ENCODE results near the gene KIZ. TPM values are rescaled to one million over a fixed set of nuclear protein-coding genes. Genes with fewer than 3 reads are reported as not detected.

KIZ gene
- total RNA-seq, 4 donors from 2014 or later: 46.7 to 73.0 (median 48.6) TPM

DNA sequence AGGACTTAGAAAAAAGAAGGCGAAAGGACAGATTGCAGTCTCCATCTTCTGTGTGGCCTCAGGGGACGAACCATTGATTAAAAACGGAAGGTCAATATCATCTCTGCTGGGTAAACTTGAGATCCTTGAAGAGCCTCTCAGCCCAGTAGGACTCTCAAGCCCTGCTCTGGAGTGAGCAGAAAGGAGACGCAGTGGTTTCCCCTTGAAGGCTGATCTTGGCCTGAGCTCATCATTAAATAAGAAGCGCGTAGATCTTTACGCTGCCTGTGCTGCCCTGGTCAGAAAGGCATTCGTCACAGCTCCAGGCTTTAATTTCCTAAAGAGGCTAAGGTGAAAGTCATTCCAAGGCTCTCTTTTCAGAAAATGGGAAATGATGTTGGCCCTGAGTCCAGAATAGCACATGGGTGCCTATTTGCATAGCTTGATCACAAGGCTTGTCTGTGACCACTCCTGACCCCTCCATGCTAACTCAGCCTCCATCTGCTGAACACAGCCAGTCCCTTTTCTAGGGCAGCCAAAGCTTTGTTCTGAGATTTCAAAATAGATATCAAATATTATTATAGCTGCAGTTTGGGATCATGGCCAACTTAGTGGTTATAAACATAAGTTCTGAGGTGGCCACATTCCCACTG lies 148.0 kb downstream of the KIZ start:
- intact Hi-C loops (cut with DNase I): no loop called here
- Histone ChIP-seq H3K36me3 (no peaks in the 10 kb centered on the region), H3K27me3 (no peaks in the 10 kb centered on the region), H3K4me3 (replicated peaks in 1 of 3) (no peak overlapping the region), H3K4me1 (no peaks in the 10 kb centered on the region), H3K9me3 (no peaks in the 10 kb centered on the region), H3K27ac (no peak overlapping the region)
- 65 to 72% methylated on average over 8 of the region's 8 CpGs for WGBS, 2 donors
- TF ChIP-seq POLR2A (IDR thresholded peaks at IDR 0.05): no peak
- TF ChIP-seq, protein P1, sequence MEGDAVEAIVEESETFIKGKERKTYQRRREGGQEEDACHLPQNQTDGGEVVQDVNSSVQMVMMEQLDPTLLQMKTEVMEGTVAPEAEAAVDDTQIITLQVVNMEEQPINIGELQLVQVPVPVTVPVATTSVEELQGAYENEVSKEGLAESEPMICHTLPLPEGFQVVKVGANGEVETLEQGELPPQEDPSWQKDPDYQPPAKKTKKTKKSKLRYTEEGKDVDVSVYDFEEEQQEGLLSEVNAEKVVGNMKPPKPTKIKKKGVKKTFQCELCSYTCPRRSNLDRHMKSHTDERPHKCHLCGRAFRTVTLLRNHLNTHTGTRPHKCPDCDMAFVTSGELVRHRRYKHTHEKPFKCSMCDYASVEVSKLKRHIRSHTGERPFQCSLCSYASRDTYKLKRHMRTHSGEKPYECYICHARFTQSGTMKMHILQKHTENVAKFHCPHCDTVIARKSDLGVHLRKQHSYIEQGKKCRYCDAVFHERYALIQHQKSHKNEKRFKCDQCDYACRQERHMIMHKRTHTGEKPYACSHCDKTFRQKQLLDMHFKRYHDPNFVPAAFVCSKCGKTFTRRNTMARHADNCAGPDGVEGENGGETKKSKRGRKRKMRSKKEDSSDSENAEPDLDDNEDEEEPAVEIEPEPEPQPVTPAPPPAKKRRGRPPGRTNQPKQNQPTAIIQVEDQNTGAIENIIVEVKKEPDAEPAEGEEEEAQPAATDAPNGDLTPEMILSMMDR (IDR thresholded peaks at IDR 0.05): no peak
- peak in 1 of 2 donors; percentile 14 for DNase-seq

DNA sequence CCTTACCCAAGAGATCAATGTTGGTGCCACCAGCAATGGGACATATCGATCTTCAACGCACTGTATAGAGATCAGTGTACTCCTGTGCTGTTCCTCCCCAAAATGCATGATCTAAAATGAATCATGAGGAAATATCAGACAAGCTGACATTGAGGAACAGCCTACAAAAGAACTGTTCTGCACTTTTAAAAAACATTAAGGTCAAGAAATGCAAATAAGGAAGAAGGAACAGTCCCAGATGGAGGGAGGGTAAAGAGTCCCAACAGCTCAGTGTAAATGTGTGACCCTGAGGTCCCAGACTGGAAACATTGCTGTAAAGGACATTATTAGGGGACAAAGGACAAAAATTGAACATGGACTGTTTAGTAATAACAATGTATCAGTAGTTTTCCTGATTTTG lies 152.9 kb downstream of the KIZ start:
- TF ChIP-seq POLR2A (IDR thresholded peaks at IDR 0.05): no peak
- TF ChIP-seq, protein P1 (IDR thresholded peaks at IDR 0.05): no peak
- intact Hi-C loops (cut with DNase I): no loop called here
- H3K9me3 ChIP-seq: no peaks in the 10 kb centered on the region
- WGBS, 2 donors: 96 to 100% methylated on average over 2 of the region's 2 CpGs
- H3K36me3 ChIP-seq: no peaks in the 10 kb centered on the region
- no peaks in the 10 kb centered on the region for H3K27me3 ChIP-seq
- no peak overlapping the region for H3K4me3 ChIP-seq (replicated peaks in 1 of 3)
- no peak overlapping the region for H3K27ac ChIP-seq
- H3K4me1 ChIP-seq: no peaks in the 10 kb centered on the region
- no peak for DNase-seq

DNA sequence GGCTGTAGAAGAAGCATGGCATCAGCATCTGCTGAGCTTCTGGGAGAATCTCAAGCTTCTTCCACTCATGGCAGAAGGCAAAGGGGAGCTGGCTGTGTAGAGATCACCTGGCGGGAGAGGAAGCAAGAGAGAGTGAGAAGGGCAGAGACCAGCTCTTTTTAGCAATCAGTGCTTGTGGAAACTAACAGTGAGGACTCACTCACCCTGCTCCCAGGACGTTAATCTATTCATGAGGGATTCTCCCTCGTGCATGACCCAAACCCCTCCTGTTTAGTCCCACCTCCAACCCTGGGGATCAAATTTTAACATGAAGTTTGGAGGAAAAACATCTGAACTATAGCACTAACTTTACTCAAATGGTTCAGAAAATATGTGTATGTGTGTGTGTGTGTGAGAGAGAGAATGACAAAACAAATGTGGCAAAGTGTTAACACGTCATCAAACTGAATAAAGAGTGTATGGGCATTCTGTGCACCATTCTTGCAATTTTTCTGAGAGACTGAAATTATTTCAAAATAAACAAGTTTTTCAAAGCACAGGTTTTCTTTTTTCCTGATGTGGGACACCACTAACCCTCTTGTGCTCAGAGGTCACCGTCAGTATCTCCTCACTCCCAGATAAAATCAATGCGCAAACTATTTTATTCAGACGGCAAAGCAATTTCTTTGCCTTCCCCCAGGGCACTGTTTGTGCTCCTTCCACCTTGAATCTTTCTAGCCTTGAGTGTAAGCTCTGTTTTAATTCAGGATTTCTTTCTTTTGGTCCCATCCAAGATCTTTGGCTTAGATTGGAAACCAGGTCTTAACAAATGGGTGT lies 154.0 kb downstream of the KIZ start:
- no peaks in the 10 kb centered on the region for H3K36me3 ChIP-seq
- no peak for TF ChIP-seq POLR2A (IDR thresholded peaks at IDR 0.05)
- TF ChIP-seq, protein P1 (IDR thresholded peaks at IDR 0.05): no peak
- intact Hi-C loops (cut with DNase I): no loop called here
- DNase-seq: no peak
- H3K4me1 ChIP-seq: no peaks in the 10 kb centered on the region
- no peaks in the 10 kb centered on the region for H3K9me3 ChIP-seq
- 56 to 59% methylated on average over 7 of the region's 7 CpGs for WGBS, 2 donors
- no peaks in the 10 kb centered on the region for H3K27me3 ChIP-seq
- no peak overlapping the region for H3K4me3 ChIP-seq (replicated peaks in 1 of 3)
- no peak overlapping the region for H3K27ac ChIP-seq

DNA sequence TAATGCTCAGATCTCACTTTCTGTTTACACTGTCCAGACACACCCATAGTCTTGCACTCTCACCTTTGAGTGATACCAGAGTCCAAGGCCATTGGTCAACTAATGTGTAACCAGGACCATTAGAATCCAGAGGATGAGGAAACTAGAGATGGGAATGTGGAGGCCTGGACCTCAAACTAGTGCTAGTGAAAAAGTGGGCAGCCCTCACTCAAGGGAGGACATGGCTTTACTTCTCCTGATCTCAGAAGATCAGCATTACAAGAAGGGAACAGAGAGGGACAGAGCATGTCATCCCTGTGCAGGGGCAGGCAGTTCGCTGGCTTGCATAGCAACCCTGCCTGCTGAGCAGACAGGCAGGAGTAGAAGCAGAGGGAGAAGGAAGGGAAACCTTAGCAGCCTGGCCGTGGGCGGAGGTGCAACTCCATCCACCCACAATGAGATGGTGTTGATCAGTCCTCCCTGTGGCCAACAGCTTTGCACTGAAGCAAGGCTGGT lies 154.7 kb downstream of the KIZ start:
- no peak for TF ChIP-seq POLR2A (IDR thresholded peaks at IDR 0.05)
- TF ChIP-seq, protein P1 (IDR thresholded peaks at IDR 0.05): no peak
- no peak for DNase-seq
- no peaks in the 10 kb centered on the region for H3K27me3 ChIP-seq
- H3K9me3 ChIP-seq: no peaks in the 10 kb centered on the region
- WGBS, 2 donors: 69 to 71% methylated on average over 3 of the region's 3 CpGs
- intact Hi-C loops (cut with DNase I): no loop called here
- H3K36me3 ChIP-seq: no peaks in the 10 kb centered on the region
- H3K4me3 ChIP-seq (replicated peaks in 1 of 3): no peak overlapping the region
- no peak overlapping the region for H3K27ac ChIP-seq
- no peaks in the 10 kb centered on the region for H3K4me1 ChIP-seq

DNA sequence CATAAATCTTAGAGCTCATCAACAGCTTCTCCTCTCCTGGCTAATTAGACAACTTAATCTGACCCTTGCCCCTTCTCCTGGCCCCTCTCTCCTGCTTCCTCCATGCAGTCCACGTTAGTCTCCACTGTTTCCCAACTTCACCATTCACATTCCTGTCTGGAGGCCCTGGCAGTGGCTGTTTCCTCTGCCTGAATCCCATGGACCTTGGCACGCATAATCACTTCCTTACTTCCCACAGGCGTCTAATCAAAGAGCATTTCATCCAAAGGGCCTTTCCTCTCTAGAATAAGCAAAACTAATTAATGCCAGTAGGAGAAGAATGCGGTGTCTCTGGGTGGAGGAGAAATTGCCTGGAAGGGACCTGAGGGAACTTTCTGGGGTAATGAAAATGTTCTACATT lies 160.9 kb downstream of the KIZ start:
- Histone ChIP-seq H3K4me3 (replicated peaks in 1 of 3) (no peak overlapping the region), H3K36me3 (no peaks in the 10 kb centered on the region), H3K9me3 (no peaks in the 10 kb centered on the region), H3K27ac (no peak overlapping the region), H3K4me1 (no peaks in the 10 kb centered on the region), H3K27me3 (no peaks in the 10 kb centered on the region)
- intact Hi-C loops (cut with DNase I): no loop called here
- TF ChIP-seq POLR2A (IDR thresholded peaks at IDR 0.05): no peak
- TF ChIP-seq, protein P1 (IDR thresholded peaks at IDR 0.05): no peak
- DNase-seq: no peak
- 65 to 67% methylated on average over 4 of the region's 4 CpGs for WGBS, 2 donors
